Lower leg skin (tissue), 3 donors: ENCODE data around the gene TFE3.

ENCODE experiments used
- POLR2A ChIP-seq, 2 donors: fragments of 450-650 bp; IDR thresholded peaks; one replicate each; pipeline ENCODE4 v1.6.1; 2016 to 2017; ENCODE audit warnings: antibody characterized with exemption in 2 of 2, mild to moderate bottlenecking in 1 of 2, moderate library complexity in 1 of 2
- TF ChIP-seq, protein P1 (sequence below), 3 donors: fragments of 450-650 bp; IDR thresholded peaks; one replicate each; pipeline ENCODE4 v1.5.1; 2016; ENCODE audit warnings: antibody characterized with exemption in 3 of 3, mild to moderate bottlenecking in 3 of 3, moderate library complexity in 2 of 3

DNA sequence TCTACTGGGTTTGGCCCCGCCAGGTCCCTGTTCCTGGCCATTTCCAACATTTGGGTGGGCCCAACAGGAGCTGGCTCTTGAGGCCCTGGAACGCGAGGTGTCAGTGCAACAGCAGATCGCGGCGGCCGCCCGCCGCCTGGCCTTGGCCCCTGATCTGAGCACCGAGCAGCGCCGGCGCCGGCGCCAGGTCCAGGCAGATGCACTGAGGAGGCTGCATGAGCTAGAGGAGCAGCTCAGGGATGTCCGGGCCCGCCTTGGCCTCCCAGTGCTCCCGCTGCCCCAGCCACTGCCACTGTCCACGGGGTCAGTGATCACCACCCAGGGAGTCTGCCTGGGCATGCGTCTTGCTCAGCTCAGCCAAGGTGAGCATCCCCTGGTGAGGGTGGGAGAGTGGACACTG lies 21.1 kb upstream of the TFE3 start:
- TF ChIP-seq POLR2A (IDR thresholded peaks at IDR 0.05) = no peak
- TF ChIP-seq, protein P1, sequence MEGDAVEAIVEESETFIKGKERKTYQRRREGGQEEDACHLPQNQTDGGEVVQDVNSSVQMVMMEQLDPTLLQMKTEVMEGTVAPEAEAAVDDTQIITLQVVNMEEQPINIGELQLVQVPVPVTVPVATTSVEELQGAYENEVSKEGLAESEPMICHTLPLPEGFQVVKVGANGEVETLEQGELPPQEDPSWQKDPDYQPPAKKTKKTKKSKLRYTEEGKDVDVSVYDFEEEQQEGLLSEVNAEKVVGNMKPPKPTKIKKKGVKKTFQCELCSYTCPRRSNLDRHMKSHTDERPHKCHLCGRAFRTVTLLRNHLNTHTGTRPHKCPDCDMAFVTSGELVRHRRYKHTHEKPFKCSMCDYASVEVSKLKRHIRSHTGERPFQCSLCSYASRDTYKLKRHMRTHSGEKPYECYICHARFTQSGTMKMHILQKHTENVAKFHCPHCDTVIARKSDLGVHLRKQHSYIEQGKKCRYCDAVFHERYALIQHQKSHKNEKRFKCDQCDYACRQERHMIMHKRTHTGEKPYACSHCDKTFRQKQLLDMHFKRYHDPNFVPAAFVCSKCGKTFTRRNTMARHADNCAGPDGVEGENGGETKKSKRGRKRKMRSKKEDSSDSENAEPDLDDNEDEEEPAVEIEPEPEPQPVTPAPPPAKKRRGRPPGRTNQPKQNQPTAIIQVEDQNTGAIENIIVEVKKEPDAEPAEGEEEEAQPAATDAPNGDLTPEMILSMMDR (IDR thresholded peaks at IDR 0.05) = no peak
